GM18519 (cell line): Measurements from ENCODE around the gene GJA4.

Experiments
- ATAC-seq: cut with Tn5 transposase; IDR thresholded peaks from one replicate; pipeline ENCODE4 v1.9.1; 2021; ENCODE audit warnings: mild to moderate bottlenecking, moderate library complexity; ENCODE audit not compliant: unreplicated experiment, low FRiP score

The GJA4 gene

GRCh38 chr1:34792868-34793727 is at the start of gene GJA4:
GJA4 (plus strand) TSS chr1:34792999; CDS start chr1:34794214, 1,215 bp downstream.
- ATAC-seq = no peak

GRCh38 chr1:34743775-34744174 is 49.0 kb upstream of the GJA4 start:
- ATAC-seq = no peak

DNA sequence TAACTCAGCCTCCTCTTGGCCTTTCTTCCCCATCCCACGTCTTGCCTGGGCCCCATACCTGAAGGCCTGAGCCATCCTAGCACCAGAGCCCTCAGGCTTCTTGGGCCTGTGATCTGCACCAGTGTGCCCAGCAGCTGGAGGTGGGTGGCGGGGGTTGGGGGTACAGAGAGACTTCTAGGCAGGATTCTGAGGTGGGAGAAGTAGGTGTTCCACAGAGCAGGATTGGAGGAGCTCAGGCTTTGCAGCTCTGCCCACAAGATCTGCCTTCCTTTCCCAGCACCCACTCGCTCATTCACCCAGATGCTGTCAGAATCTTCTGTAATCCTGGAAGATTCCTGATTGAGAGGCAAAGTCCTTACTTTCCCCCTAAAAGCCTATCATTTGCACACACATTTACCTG is 47.9 kb upstream of the GJA4 start:
- ATAC-seq = no peak

- ATAC-seq = no peak
Measured at GRCh38 chr1:34745666-34746065, 47.1 kb upstream of the GJA4 start.

GRCh38 chr1:34746101-34746500 is 46.7 kb upstream of the GJA4 start:
- no peak for ATAC-seq

DNA sequence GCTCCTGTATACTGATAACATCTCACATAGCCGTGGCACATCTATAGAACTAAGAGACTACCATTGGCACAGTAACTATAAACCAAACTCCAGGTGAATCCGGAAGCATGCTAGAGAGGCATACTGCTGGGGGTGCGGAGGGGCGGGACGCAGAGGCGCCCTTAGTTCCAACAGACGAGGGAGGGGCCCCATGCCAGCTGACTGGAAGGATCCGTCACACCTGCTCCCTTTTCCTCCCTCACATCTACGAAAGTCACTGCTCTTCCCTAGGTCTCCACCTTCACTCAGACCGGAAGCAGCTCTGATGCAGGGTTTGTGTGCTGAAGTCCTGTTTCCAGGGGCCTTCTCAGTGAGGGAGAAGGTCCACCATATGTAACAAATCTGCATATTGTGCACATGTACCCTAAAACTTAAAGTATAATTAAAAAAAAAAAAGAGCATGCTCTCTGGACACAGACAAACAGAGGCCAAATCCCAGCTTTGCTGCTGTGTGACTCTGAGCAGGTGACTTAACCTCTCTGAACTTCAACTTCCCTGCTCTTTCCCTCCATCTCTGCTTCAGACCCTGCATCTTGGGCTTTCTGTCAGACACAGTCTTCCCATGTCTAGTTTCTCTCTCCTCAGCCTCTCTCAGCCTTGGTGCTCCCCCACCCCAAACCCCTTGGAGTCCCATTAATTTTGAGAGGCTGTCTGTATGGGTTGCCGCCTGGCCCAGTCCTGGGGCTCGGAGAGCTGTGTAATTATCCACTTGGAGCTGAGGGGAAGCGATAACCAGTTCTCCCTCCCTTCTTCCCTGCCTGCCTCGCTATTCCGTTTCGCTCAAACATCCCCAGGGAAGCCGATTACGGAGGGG is 45.8 kb upstream of the GJA4 start:
- ATAC-seq = no peak

- ATAC-seq = no peak
Measured at GRCh38 chr1:34747638-34747941, 45.2 kb upstream of the GJA4 start.

GRCh38 chr1:34749992-34750391 is 42.8 kb upstream of the GJA4 start:
- no peak for ATAC-seq

DNA sequence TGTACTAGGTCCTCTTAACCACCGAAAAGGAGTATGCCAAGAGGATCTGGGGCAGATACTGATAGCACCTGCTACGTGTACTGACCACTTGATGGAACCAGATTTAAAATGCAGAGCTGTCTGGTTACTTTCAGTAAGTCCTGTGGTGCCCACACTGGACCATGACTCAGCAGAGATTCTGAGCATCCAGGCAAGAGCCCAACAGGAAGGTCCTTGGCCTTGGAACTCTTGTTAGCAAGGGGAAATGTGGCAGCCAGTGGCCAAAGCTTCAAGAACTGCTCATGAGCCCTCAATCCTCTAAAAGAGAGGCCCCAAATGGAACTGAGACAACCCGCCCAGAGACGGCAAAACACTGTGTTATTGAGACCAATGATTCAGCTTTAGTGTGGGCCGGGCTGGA is 42.2 kb upstream of the GJA4 start:
- ATAC-seq = no peak

GRCh38 chr1:34753163-34753562 is 39.6 kb upstream of the GJA4 start:
- ATAC-seq = no peak

GRCh38 chr1:34754964-34755637 is 37.7 kb upstream of the GJA4 start, which contains the start of gene GJB5:
GJB5 (plus strand) TSS chr1:34755047; CDS start chr1:34757331, 2,284 bp downstream.
- no peak for ATAC-seq

DNA sequence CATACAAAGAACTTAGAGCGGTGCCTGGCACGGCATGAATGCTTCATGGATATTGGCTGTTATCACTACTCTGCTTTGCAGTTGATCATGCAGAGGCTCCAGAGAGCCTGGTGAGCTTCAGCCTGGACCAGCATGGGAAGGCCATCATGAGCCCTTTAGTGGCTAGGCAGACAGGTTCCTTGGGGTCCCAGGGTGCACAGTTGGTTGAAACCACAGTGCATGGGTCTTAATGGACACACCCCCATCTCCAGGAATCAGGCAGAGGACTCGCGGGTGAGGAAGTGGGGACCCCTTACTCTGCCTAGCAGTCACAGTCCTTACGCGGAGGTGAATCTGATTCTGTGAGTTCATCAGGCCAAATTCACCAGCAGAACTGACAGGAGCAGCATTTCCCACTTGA is 36.8 kb upstream of the GJA4 start:
- no peak for ATAC-seq

GRCh38 chr1:34757386-34757785 is 35.4 kb upstream of the GJA4 start:
- no peak for ATAC-seq

DNA sequence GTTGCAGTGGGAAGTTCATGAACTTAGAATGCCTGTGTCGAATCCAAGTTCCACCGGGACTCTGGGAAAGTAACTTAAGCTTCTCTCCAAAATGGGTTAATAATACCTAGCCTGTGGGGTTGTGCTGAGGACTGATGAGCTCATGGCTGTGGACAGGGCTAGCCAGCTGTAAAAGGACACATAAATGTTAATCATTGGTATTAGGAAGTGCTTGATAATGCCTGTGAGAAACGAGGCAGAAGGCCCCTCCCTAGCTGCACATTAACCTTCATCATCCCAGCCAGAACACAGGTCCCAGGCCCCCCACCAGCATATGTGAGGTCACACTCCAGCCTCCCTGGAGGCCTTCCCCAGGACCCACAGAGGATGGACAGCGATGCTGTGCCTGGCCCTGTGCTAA is 34.0 kb upstream of the GJA4 start:
- no peak for ATAC-seq

DNA sequence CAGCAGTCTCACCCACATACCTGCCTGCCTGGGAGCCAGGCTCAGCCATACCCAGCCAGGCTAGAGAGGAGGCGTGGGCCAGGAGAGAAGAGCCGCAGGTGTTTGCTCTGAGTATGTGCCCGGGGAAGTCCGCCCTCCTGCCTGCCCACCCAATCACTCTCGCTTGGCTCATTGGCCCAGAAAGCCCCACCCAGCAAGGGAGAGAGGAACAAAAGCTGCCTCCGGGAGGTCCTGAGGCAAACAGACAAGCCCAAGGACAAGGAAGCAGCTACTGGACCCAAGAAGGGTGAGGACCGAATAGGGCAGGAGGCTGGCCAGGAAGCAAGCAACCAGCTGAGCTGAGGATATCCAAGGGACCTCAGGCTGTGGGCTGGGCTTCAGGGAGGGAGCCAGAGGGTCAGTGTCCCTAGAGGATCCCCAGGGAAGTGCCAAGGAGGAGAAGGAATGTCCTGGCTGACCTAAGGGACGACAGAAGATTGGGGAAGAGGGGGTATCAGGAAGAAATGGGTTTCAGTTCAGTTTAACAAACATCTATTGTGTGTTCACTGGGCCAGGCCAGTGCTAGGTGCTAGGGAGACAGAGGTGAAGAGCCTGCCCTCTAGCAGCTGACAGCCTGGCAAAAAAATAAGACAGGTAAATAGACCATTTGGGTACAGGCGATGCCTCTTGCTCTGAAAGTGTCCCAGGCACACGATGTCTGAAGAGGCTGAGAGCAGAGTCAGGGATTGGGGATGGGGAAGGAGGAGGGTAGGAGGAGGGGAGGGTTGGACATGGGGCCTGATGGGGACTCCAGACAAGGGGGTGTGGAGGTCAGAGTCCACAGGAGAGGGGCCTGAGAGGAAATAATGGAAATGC is 33.1 kb upstream of the GJA4 start, which contains the start of gene GJB4:
TSS of gene GJB4 (plus strand) at position 238 of the 855 bp plus-strand sequence. CDS start 1,515 bp downstream, outside the sequence.
- no peak for ATAC-seq

- ATAC-seq = no peak
Measured at GRCh38 chr1:34761176-34761761, 31.5 kb upstream of the GJA4 start.

DNA sequence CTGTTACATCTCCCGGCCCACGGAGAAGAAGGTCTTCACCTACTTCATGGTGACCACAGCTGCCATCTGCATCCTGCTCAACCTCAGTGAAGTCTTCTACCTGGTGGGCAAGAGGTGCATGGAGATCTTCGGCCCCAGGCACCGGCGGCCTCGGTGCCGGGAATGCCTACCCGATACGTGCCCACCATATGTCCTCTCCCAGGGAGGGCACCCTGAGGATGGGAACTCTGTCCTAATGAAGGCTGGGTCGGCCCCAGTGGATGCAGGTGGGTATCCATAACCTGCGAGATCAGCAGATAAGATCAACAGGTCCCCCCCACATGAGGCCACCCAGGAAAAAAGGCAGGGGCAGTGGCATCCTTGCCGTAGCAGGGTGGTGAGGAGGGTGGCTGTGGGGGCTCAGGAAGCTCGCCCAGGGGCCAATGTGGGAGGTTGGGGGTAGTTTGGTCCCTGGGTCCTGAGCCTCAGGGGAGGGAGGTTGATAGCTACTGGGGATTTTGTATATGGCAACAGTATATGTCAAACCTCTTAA is 31.0 kb upstream of the GJA4 start:
- no peak for ATAC-seq

GRCh38 chr1:34762474-34763141 is 30.2 kb upstream of the GJA4 start:
- no peak for ATAC-seq
